Measurements from ENCODE around the gene MCRIP1. TPM values are rescaled to one million over a fixed set of nuclear protein-coding genes. Genes with fewer than 3 reads are reported as not detected.

Gene MCRIP1
- total RNA-seq, 1 experiment from 2014 or later, result 126 TPM

DNA sequence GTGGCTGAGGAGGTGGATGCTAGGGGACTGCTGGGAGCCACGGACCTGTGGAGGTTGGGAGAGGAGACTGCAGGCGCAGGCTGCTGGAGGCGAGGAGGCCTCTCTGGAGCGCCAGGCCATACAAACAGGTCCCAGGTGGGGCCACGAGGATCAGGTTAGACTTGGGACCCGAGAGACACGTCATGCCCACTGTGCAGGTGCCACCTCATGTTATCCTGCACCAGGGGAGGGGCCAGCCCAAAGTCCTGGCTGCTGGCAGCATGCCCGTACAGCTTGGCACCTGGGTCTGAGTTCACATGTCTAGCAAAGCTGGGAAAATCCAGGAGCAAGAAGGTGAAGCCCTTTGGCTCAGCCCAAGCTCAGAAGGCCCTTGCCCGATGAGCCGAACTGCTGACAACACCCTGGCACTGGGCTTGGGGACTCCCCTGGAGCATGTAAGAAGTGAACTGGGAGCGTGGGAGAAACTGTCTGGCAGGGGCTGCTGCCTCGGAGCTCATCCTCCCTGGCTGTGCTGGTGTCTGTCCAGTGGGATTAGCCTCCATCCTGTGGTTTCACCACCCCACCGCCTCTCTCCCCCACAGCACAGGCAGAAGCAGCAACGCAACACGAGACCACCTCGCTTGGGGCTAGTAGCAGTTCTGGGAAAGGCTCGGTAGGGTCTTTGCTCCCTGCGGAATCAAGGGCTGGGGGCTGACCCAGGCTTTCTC is 32.8 kb upstream of the MCRIP1 start (continued):
- TF ChIP-seq, protein P1, sequence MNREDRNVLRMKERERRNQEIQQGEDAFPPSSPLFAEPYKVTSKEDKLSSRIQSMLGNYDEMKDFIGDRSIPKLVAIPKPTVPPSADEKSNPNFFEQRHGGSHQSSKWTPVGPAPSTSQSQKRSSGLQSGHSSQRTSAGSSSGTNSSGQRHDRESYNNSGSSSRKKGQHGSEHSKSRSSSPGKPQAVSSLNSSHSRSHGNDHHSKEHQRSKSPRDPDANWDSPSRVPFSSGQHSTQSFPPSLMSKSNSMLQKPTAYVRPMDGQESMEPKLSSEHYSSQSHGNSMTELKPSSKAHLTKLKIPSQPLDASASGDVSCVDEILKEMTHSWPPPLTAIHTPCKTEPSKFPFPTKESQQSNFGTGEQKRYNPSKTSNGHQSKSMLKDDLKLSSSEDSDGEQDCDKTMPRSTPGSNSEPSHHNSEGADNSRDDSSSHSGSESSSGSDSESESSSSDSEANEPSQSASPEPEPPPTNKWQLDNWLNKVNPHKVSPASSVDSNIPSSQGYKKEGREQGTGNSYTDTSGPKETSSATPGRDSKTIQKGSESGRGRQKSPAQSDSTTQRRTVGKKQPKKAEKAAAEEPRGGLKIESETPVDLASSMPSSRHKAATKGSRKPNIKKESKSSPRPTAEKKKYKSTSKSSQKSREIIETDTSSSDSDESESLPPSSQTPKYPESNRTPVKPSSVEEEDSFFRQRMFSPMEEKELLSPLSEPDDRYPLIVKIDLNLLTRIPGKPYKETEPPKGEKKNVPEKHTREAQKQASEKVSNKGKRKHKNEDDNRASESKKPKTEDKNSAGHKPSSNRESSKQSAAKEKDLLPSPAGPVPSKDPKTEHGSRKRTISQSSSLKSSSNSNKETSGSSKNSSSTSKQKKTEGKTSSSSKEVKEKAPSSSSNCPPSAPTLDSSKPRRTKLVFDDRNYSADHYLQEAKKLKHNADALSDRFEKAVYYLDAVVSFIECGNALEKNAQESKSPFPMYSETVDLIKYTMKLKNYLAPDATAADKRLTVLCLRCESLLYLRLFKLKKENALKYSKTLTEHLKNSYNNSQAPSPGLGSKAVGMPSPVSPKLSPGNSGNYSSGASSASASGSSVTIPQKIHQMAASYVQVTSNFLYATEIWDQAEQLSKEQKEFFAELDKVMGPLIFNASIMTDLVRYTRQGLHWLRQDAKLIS (CRISPR knock-in tag; IDR thresholded peaks at IDR 0.05; ENCODE audit: borderline replicate concordance), result no peak
- TF ChIP-seq ETV6 (CRISPR knock-in tag; IDR thresholded peaks at IDR 0.05) (no peak), JUN (CRISPR knock-in tag; IDR thresholded peaks at IDR 0.05) (no peak)
- TF ChIP-seq, protein P2, sequence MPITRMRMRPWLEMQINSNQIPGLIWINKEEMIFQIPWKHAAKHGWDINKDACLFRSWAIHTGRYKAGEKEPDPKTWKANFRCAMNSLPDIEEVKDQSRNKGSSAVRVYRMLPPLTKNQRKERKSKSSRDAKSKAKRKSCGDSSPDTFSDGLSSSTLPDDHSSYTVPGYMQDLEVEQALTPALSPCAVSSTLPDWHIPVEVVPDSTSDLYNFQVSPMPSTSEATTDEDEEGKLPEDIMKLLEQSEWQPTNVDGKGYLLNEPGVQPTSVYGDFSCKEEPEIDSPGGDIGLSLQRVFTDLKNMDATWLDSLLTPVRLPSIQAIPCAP (CRISPR knock-in tag; IDR thresholded peaks at IDR 0.05), result no peak
- TF ChIP-seq, protein P3, sequence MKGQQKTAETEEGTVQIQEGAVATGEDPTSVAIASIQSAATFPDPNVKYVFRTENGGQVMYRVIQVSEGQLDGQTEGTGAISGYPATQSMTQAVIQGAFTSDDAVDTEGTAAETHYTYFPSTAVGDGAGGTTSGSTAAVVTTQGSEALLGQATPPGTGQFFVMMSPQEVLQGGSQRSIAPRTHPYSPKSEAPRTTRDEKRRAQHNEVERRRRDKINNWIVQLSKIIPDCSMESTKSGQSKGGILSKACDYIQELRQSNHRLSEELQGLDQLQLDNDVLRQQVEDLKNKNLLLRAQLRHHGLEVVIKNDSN (CRISPR knock-in tag; IDR thresholded peaks at IDR 0.05), result no peak

DNA sequence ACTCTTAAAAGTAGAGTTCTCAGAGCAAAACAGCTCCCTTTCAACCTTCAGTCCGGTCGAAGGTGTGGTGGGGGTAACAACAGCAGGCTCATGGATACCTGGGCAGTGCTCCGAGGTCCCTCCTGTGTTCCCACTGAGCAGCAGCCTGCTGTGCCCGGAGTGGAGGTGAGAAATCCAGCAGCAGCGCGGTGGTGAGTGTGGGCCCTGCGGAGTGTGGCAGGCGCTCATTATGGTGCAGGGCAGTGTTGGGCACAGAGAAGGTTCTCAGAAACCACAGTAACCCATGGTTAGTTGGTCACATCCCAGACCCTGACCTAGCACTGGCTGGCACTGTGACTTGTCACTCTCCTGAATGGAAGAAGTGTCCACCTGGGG is 32.3 kb upstream of the MCRIP1 start:
- CTCF ChIA-PET, result interaction anchor here (1.1 kb wide), 1 partner anchor 63 kb away, joined by 3 read pairs; the partner anchor contains the start of gene MAFG
- no peaks in the 10 kb centered on the region; the same call in 1 of the 2 replicates for H3K27me3 Mint-ChIP-seq (ENCODE audit: low read depth)
- POLR2A ChIA-PET, result interaction anchor here (1.1 kb wide), 1 partner anchor 15 kb away, joined by 4 read pairs; no protein-coding TSS in a partner anchor
- no peaks in the 10 kb centered on the region for H3K9me3 Mint-ChIP-seq
- ATAC-seq (no peak), DNase-seq (ENCODE audit: low spot score) (no peak)
- H3K27ac Mint-ChIP-seq, result no peak overlapping the region
- H3K36me3 Mint-ChIP-seq, result peaks cover 18% of the 10 kb centered on the region
- no peak overlapping the region for H3K4me3 Mint-ChIP-seq
- peaks cover 34% of the 10 kb centered on the region for H3K4me1 Mint-ChIP-seq
- no peak for TF ChIP-seq MYBL2 (CRISPR knock-in tag; IDR thresholded peaks at IDR 0.05)
- TF ChIP-seq, protein P4, sequence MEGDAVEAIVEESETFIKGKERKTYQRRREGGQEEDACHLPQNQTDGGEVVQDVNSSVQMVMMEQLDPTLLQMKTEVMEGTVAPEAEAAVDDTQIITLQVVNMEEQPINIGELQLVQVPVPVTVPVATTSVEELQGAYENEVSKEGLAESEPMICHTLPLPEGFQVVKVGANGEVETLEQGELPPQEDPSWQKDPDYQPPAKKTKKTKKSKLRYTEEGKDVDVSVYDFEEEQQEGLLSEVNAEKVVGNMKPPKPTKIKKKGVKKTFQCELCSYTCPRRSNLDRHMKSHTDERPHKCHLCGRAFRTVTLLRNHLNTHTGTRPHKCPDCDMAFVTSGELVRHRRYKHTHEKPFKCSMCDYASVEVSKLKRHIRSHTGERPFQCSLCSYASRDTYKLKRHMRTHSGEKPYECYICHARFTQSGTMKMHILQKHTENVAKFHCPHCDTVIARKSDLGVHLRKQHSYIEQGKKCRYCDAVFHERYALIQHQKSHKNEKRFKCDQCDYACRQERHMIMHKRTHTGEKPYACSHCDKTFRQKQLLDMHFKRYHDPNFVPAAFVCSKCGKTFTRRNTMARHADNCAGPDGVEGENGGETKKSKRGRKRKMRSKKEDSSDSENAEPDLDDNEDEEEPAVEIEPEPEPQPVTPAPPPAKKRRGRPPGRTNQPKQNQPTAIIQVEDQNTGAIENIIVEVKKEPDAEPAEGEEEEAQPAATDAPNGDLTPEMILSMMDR (IDR thresholded peaks at IDR 0.05), result no peak
- no peak for TF ChIP-seq GTF2I (CRISPR knock-in tag; conservative IDR thresholded peaks at IDR 0.05)
- TF ChIP-seq, protein P5, sequence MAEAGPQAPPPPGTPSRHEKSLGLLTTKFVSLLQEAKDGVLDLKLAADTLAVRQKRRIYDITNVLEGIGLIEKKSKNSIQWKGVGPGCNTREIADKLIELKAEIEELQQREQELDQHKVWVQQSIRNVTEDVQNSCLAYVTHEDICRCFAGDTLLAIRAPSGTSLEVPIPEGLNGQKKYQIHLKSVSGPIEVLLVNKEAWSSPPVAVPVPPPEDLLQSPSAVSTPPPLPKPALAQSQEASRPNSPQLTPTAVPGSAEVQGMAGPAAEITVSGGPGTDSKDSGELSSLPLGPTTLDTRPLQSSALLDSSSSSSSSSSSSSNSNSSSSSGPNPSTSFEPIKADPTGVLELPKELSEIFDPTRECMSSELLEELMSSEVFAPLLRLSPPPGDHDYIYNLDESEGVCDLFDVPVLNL (CRISPR knock-in tag; IDR thresholded peaks at IDR 0.05; ENCODE audit: borderline replicate concordance, low read depth), result no peak
- no peak for TF ChIP-seq NFYB (CRISPR knock-in tag; conservative IDR thresholded peaks at IDR 0.05; ENCODE audit: low read depth)
- TF ChIP-seq PRRX2 (CRISPR knock-in tag; IDR thresholded peaks at IDR 0.05), result no peak
- no peak for TF ChIP-seq FOXP1 (CRISPR knock-in tag; IDR thresholded peaks at IDR 0.05; ENCODE audit: borderline replicate concordance)
- TF ChIP-seq, protein P6, sequence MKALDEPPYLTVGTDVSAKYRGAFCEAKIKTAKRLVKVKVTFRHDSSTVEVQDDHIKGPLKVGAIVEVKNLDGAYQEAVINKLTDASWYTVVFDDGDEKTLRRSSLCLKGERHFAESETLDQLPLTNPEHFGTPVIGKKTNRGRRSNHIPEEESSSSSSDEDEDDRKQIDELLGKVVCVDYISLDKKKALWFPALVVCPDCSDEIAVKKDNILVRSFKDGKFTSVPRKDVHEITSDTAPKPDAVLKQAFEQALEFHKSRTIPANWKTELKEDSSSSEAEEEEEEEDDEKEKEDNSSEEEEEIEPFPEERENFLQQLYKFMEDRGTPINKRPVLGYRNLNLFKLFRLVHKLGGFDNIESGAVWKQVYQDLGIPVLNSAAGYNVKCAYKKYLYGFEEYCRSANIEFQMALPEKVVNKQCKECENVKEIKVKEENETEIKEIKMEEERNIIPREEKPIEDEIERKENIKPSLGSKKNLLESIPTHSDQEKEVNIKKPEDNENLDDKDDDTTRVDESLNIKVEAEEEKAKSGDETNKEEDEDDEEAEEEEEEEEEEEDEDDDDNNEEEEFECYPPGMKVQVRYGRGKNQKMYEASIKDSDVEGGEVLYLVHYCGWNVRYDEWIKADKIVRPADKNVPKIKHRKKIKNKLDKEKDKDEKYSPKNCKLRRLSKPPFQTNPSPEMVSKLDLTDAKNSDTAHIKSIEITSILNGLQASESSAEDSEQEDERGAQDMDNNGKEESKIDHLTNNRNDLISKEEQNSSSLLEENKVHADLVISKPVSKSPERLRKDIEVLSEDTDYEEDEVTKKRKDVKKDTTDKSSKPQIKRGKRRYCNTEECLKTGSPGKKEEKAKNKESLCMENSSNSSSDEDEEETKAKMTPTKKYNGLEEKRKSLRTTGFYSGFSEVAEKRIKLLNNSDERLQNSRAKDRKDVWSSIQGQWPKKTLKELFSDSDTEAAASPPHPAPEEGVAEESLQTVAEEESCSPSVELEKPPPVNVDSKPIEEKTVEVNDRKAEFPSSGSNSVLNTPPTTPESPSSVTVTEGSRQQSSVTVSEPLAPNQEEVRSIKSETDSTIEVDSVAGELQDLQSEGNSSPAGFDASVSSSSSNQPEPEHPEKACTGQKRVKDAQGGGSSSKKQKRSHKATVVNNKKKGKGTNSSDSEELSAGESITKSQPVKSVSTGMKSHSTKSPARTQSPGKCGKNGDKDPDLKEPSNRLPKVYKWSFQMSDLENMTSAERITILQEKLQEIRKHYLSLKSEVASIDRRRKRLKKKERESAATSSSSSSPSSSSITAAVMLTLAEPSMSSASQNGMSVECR (CRISPR knock-in tag; IDR thresholded peaks at IDR 0.05; ENCODE audit: borderline replicate concordance), result no peak
- TF ChIP-seq, protein P7, sequence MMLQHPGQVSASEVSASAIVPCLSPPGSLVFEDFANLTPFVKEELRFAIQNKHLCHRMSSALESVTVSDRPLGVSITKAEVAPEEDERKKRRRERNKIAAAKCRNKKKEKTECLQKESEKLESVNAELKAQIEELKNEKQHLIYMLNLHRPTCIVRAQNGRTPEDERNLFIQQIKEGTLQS (CRISPR knock-in tag; conservative IDR thresholded peaks at IDR 0.05), result no peak
- no peak for TF ChIP-seq CBFB (CRISPR knock-in tag; IDR thresholded peaks at IDR 0.05; ENCODE audit: low read depth)
- no peak for TF ChIP-seq FOXJ3 (CRISPR knock-in tag; IDR thresholded peaks at IDR 0.05; ENCODE audit: borderline replicate concordance)
- TF ChIP-seq, protein P8, sequence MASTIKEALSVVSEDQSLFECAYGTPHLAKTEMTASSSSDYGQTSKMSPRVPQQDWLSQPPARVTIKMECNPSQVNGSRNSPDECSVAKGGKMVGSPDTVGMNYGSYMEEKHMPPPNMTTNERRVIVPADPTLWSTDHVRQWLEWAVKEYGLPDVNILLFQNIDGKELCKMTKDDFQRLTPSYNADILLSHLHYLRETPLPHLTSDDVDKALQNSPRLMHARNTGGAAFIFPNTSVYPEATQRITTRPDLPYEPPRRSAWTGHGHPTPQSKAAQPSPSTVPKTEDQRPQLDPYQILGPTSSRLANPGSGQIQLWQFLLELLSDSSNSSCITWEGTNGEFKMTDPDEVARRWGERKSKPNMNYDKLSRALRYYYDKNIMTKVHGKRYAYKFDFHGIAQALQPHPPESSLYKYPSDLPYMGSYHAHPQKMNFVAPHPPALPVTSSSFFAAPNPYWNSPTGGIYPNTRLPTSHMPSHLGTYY (CRISPR knock-in tag; IDR thresholded peaks at IDR 0.05), result no peak
- TF ChIP-seq ZNF138 (CRISPR knock-in tag; conservative IDR thresholded peaks at IDR 0.05), result no peak
- TF ChIP-seq, protein P9, sequence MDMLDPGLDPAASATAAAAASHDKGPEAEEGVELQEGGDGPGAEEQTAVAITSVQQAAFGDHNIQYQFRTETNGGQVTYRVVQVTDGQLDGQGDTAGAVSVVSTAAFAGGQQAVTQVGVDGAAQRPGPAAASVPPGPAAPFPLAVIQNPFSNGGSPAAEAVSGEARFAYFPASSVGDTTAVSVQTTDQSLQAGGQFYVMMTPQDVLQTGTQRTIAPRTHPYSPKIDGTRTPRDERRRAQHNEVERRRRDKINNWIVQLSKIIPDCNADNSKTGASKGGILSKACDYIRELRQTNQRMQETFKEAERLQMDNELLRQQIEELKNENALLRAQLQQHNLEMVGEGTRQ (CRISPR knock-in tag; IDR thresholded peaks at IDR 0.05), result no peak
- no peak for TF ChIP-seq ZNF416 (CRISPR knock-in tag; IDR thresholded peaks at IDR 0.05)
